Keratinocyte (primary cell): ENCODE results near the gene IL3. TPM values are rescaled to one million over a fixed set of nuclear protein-coding genes. Genes with fewer than 3 reads are reported as not detected.

Experiments
- DNase-seq: peaks from one replicate; pipeline ENCODE4 v3.0.0-alpha.2; 2011; ENCODE audit warnings: low read depth, missing footprints, low spot score
- FAIRE-seq: peaks from 2 replicates; lab custom pipeline; 2011; peaks lifted over from hg19 to GRCh38; lab: Jason Lieb, UNC
- H2AFZ ChIP-seq: 2 replicates; pipeline ENCODE4 v1.6.0; 2012; ENCODE audit warnings: low read length, control low read depth, inconsistent platforms; ENCODE audit not compliant: control insufficient read depth
- H3K27ac ChIP-seq: 2 replicates; pipeline ENCODE4 v1.5.1; 2011; ENCODE audit warnings: low read length; ENCODE audit not compliant: control insufficient read depth, insufficient read depth
- H3K27me3 ChIP-seq: 3 replicates; pipeline ENCODE4 v1.6.0; 2011; ENCODE audit warnings: low read length; ENCODE audit not compliant: control insufficient read depth, insufficient read depth; ENCODE audit errors: extremely low read depth
- H3K36me3 ChIP-seq, 2 experiments: 2 replicates in 1 of 2; 3 replicates in 1 of 2; pipeline ENCODE4 v1.5.1; 2011; ENCODE audit warnings: low read length in 2 of 2, mild to moderate bottlenecking in 1 of 2; ENCODE audit not compliant: control insufficient read depth in 2 of 2, insufficient read depth in 2 of 2; ENCODE audit errors: extremely low read depth in 1 of 2
- H3K4me1 ChIP-seq: 3 replicates; pipeline ENCODE4 v1.5.1; 2011; ENCODE audit warnings: low read length; ENCODE audit not compliant: control insufficient read depth, insufficient read depth; ENCODE audit errors: extremely low read depth
- H3K4me2 ChIP-seq: 3 replicates; pipeline ENCODE4 v1.6.0; 2011; ENCODE audit warnings: low read depth, low read length; ENCODE audit not compliant: control insufficient read depth, insufficient read depth; ENCODE audit errors: extremely low read depth
- H3K4me3 ChIP-seq, 3 experiments: fragments of 200-600 bp in 1 of 3; sonication (generic) in 1 of 3; 2 replicates in 2 of 3; 3 replicates in 1 of 3; pipeline ENCODE4 v1.5.1; 2011 to 2016; ENCODE audit warnings: low read length in 3 of 3, mild to moderate bottlenecking in 3 of 3, control low read depth in 2 of 3, inconsistent platforms in 1 of 3, low read depth in 1 of 3, mixed read lengths in 1 of 3, mixed run types in 1 of 3, moderate library complexity in 1 of 3; ENCODE audit not compliant: control insufficient read depth in 2 of 3, insufficient read depth in 2 of 3; ENCODE audit errors: extremely low read depth in 1 of 3
- H3K79me2 ChIP-seq: 2 replicates; pipeline ENCODE4 v1.6.0; 2012; ENCODE audit warnings: low read length; ENCODE audit not compliant: control insufficient read depth, insufficient read depth
- H3K9ac ChIP-seq: 3 replicates; pipeline ENCODE4 v1.6.0; 2011; ENCODE audit warnings: low read length; ENCODE audit not compliant: control insufficient read depth, insufficient read depth; ENCODE audit errors: extremely low read depth
- H3K9me1 ChIP-seq: 3 replicates; pipeline ENCODE4 v1.6.0; 2011; ENCODE audit warnings: low read length; ENCODE audit not compliant: control insufficient read depth, insufficient read depth; ENCODE audit errors: extremely low read depth
- H3K9me3 ChIP-seq: 2 replicates; pipeline ENCODE4 v1.5.1; 2012; ENCODE audit warnings: low read depth, low read length; ENCODE audit not compliant: control insufficient read depth
- H4K20me1 ChIP-seq: 3 replicates; pipeline ENCODE4 v1.6.0; 2011; ENCODE audit warnings: low read length; ENCODE audit not compliant: control insufficient read depth, insufficient read depth; ENCODE audit errors: extremely low read depth
- CTCF ChIP-seq, 3 experiments: IDR thresholded peaks in 1 of 3; conservative IDR thresholded peaks in 1 of 3; optimal IDR thresholded peaks in 1 of 3; 2 replicates in 2 of 3; 3 replicates in 1 of 3; pipeline versions ENCODE3 to v1.5.1; 2011; ENCODE audit warnings: low read length in 3 of 3, mild to moderate bottlenecking in 3 of 3, moderate library complexity in 2 of 3, control low read depth in 1 of 3, inconsistent platforms in 1 of 3; ENCODE audit not compliant: insufficient read depth in 2 of 3; ENCODE audit errors: extremely low read depth in 1 of 3
- EZH2 ChIP-seq: IDR thresholded peaks from one replicate; pipeline ENCODE4 v1.6.1; 2012; ENCODE audit warnings: inconsistent platforms, mild to moderate bottlenecking, low read length, moderate library complexity
- dilution Hi-C: fragments of 300-500 bp; cut with MboI; formaldehyde crosslinking; loops from one replicate; pipeline ENCODE4 v1.7.0; 2020; ENCODE audit warnings: low sequenced_read_pairs; ENCODE audit not compliant: extremely low pct_ligation_motif_present
- polyA plus RNA-seq, 5 experiments: library from polyadenylated mRNA; depleted of rRNA in 3 of 5; stranded (reverse) in 3 of 5; stranded (forward) in 1 of 5; unstranded in 1 of 5; fragments of >200 nt; gene quantifications; 1 replicate in 1 of 5; 2 replicates in 3 of 5; 3 replicates in 1 of 5; pipeline versions ENCODE4 v1.2.1 to v1.2.3, GENCODE V29; 2011 to 2012; ENCODE audit warnings: missing spikeins in 2 of 5, low read depth in 1 of 5, low replicate concordance in 1 of 5

IL3 gene
- polyA plus RNA-seq, 1 donor (not counting 4 experiments of a cell fraction or from before 2014, with no cell fraction given) = not detected

- H3K4me3 ChIP-seq = no peak overlapping the region
- peak overlapping the region; percentile 95 for H3K27ac ChIP-seq
- H3K9me1 ChIP-seq = peaks cover 5% of the 10 kb centered on the region
- peaks cover 30% of the 10 kb centered on the region for H3K4me1 ChIP-seq
- TF ChIP-seq EZH2 (no peak), CTCF (optimal IDR thresholded peaks at IDR 0.05 in 1 of 3, IDR thresholded peaks at IDR 0.05 in 1 of 3, conservative IDR thresholded peaks at IDR 0.05 in 1 of 3; ENCODE audit: extremely low read depth in 1 of 3, insufficient read depth in 2 of 3, low read length in 3 of 3) (peak in 2 of 3 experiments; percentile 4 to 19)
- no peaks in the 10 kb centered on the region for H3K79me2 ChIP-seq
- DNase-seq (peak; percentile 87), FAIRE-seq (peak; percentile 55)
- dilution Hi-C loops = no loop called here
- peak overlapping the region; percentile 66 for H3K9ac ChIP-seq
- peak overlapping the region; percentile 76 for H3K4me2 ChIP-seq
- H4K20me1 ChIP-seq = no peaks in the 10 kb centered on the region
- H3K36me3 ChIP-seq = no peaks in the 10 kb centered on the region
- peak overlapping the region; percentile 94 for H2AFZ ChIP-seq
- no peaks in the 10 kb centered on the region for H3K9me3 ChIP-seq
- no peaks in the 10 kb centered on the region for H3K27me3 ChIP-seq
Observed at GRCh38 chr5:132103332-132103951, 43.0 kb downstream of the IL3 start.

GRCh38 chr5:132103969-132104391 lies 43.5 kb downstream of the IL3 start:
- Histone ChIP-seq H4K20me1 (no peaks in the 10 kb centered on the region), H3K9ac (peak overlapping the region; percentile 14), H2AFZ (no peak overlapping the region), H3K9me3 (no peaks in the 10 kb centered on the region), H3K9me1 (peaks cover 5% of the 10 kb centered on the region), H3K36me3 (no peaks in the 10 kb centered on the region), H3K4me3 (peak overlapping the region in 1 of 3 experiments; percentile 36), H3K27me3 (no peaks in the 10 kb centered on the region), H3K27ac (peak overlapping the region; percentile 95), H3K79me2 (no peaks in the 10 kb centered on the region), H3K4me1 (peaks cover 30% of the 10 kb centered on the region), H3K4me2 (peak overlapping the region; percentile 76)
- dilution Hi-C loops = no loop called here
- FAIRE-seq (no peak), DNase-seq (no peak)
- TF ChIP-seq CTCF (optimal IDR thresholded peaks at IDR 0.05 in 1 of 3, IDR thresholded peaks at IDR 0.05 in 1 of 3, conservative IDR thresholded peaks at IDR 0.05 in 1 of 3; ENCODE audit: extremely low read depth in 1 of 3, insufficient read depth in 2 of 3, low read length in 3 of 3) = no peak
- no peak for TF ChIP-seq EZH2
